ENCODE results near the gene USP13.

DNA sequence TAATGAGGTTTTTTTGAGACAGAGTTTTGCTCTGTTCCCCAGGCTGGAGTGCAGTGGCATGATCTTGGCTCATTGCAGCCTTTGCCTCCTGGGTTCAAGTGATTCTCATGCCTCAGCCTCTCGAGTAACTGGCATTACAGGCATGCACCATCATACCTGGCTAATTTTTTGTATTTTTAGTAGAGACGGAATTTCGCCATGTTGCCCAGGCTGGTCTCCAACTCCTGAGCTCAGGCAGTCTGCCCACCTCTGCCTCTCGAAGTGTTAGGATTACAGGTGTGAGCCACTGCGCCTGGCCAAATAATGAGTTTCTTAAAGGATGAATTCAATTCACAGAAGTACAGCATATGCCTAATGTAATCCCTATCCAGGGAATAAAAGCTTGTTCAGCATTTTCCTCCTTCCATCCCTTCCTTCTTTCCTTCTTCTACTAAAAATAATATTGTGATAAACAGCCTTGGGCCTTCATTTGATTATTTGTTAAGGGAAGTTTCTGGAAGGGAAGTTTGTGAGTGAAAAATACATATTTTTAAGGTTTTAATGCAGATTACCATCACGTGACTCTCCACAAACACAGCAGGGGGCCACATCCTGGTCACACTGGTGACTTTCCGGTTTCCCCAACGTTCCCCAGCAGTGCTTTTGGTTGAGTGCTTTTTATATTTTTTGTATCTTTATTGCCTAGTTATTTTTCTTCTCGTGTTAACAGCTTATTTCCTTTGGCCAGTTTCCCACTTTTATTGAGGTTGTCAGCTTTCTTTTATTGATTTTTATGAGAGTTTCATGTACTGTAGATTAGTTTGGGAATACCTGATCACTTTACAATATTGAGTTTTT lies 116.8 kb downstream of the USP13 start:
- no peak for TF ChIP-seq CTCF (conservative IDR thresholded peaks at IDR 0.05; ENCODE audit: low read depth in 2 of 2)
- no peak for TF ChIP-seq EZH2 (IDR thresholded peaks at IDR 0.05; ENCODE audit: low read depth, unreplicated experiment)
- TF ChIP-seq ZNF114 (CRISPR knock-in tag; IDR thresholded peaks at IDR 0.05): no peak
- no peak for TF ChIP-seq NANOG (IDR thresholded peaks at IDR 0.05; ENCODE audit: borderline replicate concordance)
- no peak for TF ChIP-seq POLR2AphosphoS5 (IDR thresholded peaks at IDR 0.05; ENCODE audit: low read depth)
- TF ChIP-seq JUNB (IDR thresholded peaks at IDR 0.05; ENCODE audit: unreplicated experiment): no peak
- TF ChIP-seq REST (IDR thresholded peaks at IDR 0.05; ENCODE audit: unreplicated experiment): no peak
- TF ChIP-seq EZH2phosphoT487 (IDR thresholded peaks at IDR 0.05; ENCODE audit: unreplicated experiment): no peak
- TF ChIP-seq CREB1 (CRISPR knock-in tag; IDR thresholded peaks at IDR 0.05; ENCODE audit: low read depth): no peak
- TF ChIP-seq ZNF331 (CRISPR knock-in tag; IDR thresholded peaks at IDR 0.05; ENCODE audit: low read depth): no peak
- TF ChIP-seq STAT1 (IDR thresholded peaks at IDR 0.05; ENCODE audit: unreplicated experiment): no peak
